ENCODE results near the gene LPCAT2.

Gene LPCAT2

GRCh38 chr16:55508941-55509931 is at the start of gene LPCAT2:
TSS of gene LPCAT2 (plus strand) at chr16:55509072. CDS start at chr16:55509182, 110 bp downstream.
- TF ChIP-seq USF1 (IDR thresholded peaks at IDR 0.05) (no peak), REST (IDR thresholded peaks at IDR 0.05; ENCODE audit: low read depth) (no peak), NFIC (IDR thresholded peaks at IDR 0.05) (no peak), CREB1 (IDR thresholded peaks at IDR 0.05; ENCODE audit: low read depth) (no peak), TEAD4 (IDR thresholded peaks at IDR 0.05) (no peak), EGR1 (IDR thresholded peaks at IDR 0.05) (no peak), CEBPB (IDR thresholded peaks at IDR 0.05) (no peak), ZBTB7A (IDR thresholded peaks at IDR 0.05; ENCODE audit: low read depth) (no peak), FOXM1 (IDR thresholded peaks at IDR 0.05; ENCODE audit: borderline replicate concordance, low read depth) (no peak), EP300 (IDR thresholded peaks at IDR 0.05; ENCODE audit: borderline replicate concordance) (no peak), TAF1 (IDR thresholded peaks at IDR 0.05; ENCODE audit: low read depth) (no peak), YY1 (IDR thresholded peaks at IDR 0.05; ENCODE audit: low read depth) (no peak), TCF12 (IDR thresholded peaks at IDR 0.05; ENCODE audit: low read depth) (no peak), MAX (IDR thresholded peaks at IDR 0.05) (no peak), RAD21 (IDR thresholded peaks at IDR 0.05; ENCODE audit: low read depth) (no peak)

GRCh38 chr16:55462241-55462640 is 46.6 kb upstream of the LPCAT2 start:
- TF ChIP-seq TEAD4 (IDR thresholded peaks at IDR 0.05) = no peak
- TF ChIP-seq EP300 (IDR thresholded peaks at IDR 0.05; ENCODE audit: borderline replicate concordance) = no peak
- no peak for TF ChIP-seq TAF1 (IDR thresholded peaks at IDR 0.05; ENCODE audit: low read depth)
- no peak for TF ChIP-seq REST (IDR thresholded peaks at IDR 0.05; ENCODE audit: low read depth)
- TF ChIP-seq YY1 (IDR thresholded peaks at IDR 0.05; ENCODE audit: low read depth) = no peak
- TF ChIP-seq TCF12 (IDR thresholded peaks at IDR 0.05; ENCODE audit: low read depth) = no peak
- TF ChIP-seq FOXM1 (IDR thresholded peaks at IDR 0.05; ENCODE audit: borderline replicate concordance, low read depth) = no peak
- no peak for TF ChIP-seq EGR1 (IDR thresholded peaks at IDR 0.05)
- no peak for TF ChIP-seq CREB1 (IDR thresholded peaks at IDR 0.05; ENCODE audit: low read depth)
- TF ChIP-seq RAD21 (IDR thresholded peaks at IDR 0.05; ENCODE audit: low read depth) = no peak

- no peak for TF ChIP-seq YY1 (IDR thresholded peaks at IDR 0.05; ENCODE audit: low read depth)
- TF ChIP-seq TCF12 (IDR thresholded peaks at IDR 0.05; ENCODE audit: low read depth) = no peak
These were observed 44.5 kb upstream of the LPCAT2 start for GRCh38 chr16:55464375-55464774.

GRCh38 chr16:55465077-55465896 is 43.6 kb upstream of the LPCAT2 start:
- TF ChIP-seq ZBTB7A (IDR thresholded peaks at IDR 0.05; ENCODE audit: low read depth) (no peak), RAD21 (IDR thresholded peaks at IDR 0.05; ENCODE audit: low read depth) (peak; percentile 98), NFIC (IDR thresholded peaks at IDR 0.05) (no peak), EGR1 (IDR thresholded peaks at IDR 0.05) (no peak), MAX (IDR thresholded peaks at IDR 0.05) (no peak), FOXM1 (IDR thresholded peaks at IDR 0.05; ENCODE audit: borderline replicate concordance, low read depth) (no peak), REST (IDR thresholded peaks at IDR 0.05; ENCODE audit: low read depth) (no peak), TEAD4 (IDR thresholded peaks at IDR 0.05) (no peak), CEBPB (IDR thresholded peaks at IDR 0.05) (no peak), EP300 (IDR thresholded peaks at IDR 0.05; ENCODE audit: borderline replicate concordance) (no peak), CREB1 (IDR thresholded peaks at IDR 0.05; ENCODE audit: low read depth) (no peak), TCF12 (IDR thresholded peaks at IDR 0.05; ENCODE audit: low read depth) (no peak), YY1 (IDR thresholded peaks at IDR 0.05; ENCODE audit: low read depth) (0 out of 2 replicates have a peak, but pooled peaks have one; percentile 13)
